Stimulated activated CD4-positive, alpha-beta T cell treated with anti-CD3 and anti-CD28 coated beads, Interleukin-1b, Interleukin-23, amount 100 ng/mL, for 48 hours (primary cell): ENCODE measurements around the gene GON7.

Experiments used
- DNase-seq: peaks from one replicate; pipeline ENCODE4 v3.0.0-alpha.2; 2020

The GON7 gene

GRCh38 chr14:93155667-93156066 is 51.2 kb downstream of the GON7 start:
- no peak for DNase-seq

GRCh38 chr14:93153121-93153520 is 53.7 kb downstream of the GON7 start:
- no peak for DNase-seq
